ENCODE measurements around the gene SLC9A8. TPM values are rescaled to one million over a fixed set of nuclear protein-coding genes. Genes with fewer than 3 reads are reported as not detected.

Gene SLC9A8
- total and polyA plus RNA-seq, 2 of the 4 experiments (the other 2 are of a cell fraction), result 4.1 to 5.0 TPM

DNA sequence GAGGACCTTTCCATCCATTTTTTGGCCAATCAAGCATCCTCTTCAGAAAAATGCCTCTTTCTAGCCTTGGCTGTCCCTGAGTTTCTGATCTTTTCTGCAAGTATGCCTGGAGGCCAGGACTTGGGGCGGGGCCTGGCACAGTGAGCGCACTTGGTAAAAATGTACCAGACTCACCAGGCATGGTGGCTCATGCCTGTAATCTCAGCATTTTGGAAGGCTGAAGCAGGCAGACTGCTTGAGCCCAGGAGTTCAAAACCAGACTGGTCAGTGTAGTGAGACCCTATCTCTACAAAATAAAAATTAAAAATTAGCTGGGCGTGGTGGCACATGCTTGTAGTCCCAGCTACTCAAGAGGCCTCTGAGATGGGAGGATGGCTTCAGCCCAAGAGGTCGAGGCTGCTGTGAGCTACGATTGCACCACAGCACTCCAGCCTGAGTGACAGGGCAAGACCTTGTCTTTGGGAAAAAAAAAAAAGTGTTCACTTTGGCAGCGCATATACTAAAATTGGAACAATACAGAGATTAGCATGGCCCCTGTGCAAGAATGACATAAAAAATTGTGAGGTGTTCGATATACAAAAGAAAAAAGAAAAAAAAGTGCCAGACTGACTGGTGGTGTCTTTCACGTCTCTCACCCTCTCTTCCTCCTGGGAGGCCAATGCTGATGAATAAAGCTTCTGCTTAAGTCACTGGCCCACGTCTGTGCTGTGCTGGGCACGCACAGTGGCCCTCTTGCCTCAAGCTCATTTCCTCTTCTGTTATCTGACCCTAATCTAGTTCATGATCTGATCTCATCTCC, 18.1 kb upstream of the SLC9A8 start:
- 0 out of 2 replicates have a peak overlapping the region, but pooled peaks have one; percentile 3 for H2BK20ac ChIP-seq (ENCODE audit: low read depth, low read length)
- 68% methylated on average over 3 of the region's 10 CpGs; no CpG with 5 or more reads in 1 of the 2 experiments for WGBS, 2 experiments (ENCODE audit: extremely low coverage in 2 of 2, insufficient read length in 1 of 2)
- dilution Hi-C loops (cut with HindIII; ENCODE audit: low sequenced_read_pairs, unreplicated experiment) (no loop called here), in situ Hi-C loops (cut with MboI; ENCODE audit: low sequenced_read_pairs) (no loop called here), intact Hi-C loops (cut with micrococcal nuclease) (no loop called here)
- H3K9me1 ChIP-seq (ENCODE audit: insufficient read depth, low read length), result peaks cover 13% of the 10 kb centered on the region
- no peak overlapping the region for H2BK120ac ChIP-seq (ENCODE audit: low read depth, low read length)
- POLR2A ChIA-PET (ENCODE audit: unreplicated experiment), result no interaction called here
- no peak for TF ChIP-seq BHLHE40 (IDR thresholded peaks at IDR 0.05; ENCODE audit: low read depth, low read length)
- no peak for TF ChIP-seq NFE2L2 (IDR thresholded peaks at IDR 0.05; ENCODE audit: low read depth, low read length)
- TF ChIP-seq FOS (IDR thresholded peaks at IDR 0.05; ENCODE audit: low read depth, low read length), result no peak
- no peak for TF ChIP-seq RCOR1 (IDR thresholded peaks at IDR 0.05; ENCODE audit: insufficient replicate concordance, low read length)
- H4K5ac ChIP-seq (ENCODE audit: low read depth, low read length), result no peak overlapping the region
- H3K36me3 ChIP-seq (ENCODE audit: control insufficient read depth, insufficient read depth, low read length), result no peaks in the 10 kb centered on the region
- no peak overlapping the region for H2AK9ac ChIP-seq (replicated peaks; ENCODE audit: low read depth, low read length, poor library complexity)
- no peak overlapping the region for H2BK15ac ChIP-seq (ENCODE audit: low read depth, low read length)
- H3K4me2 ChIP-seq (ENCODE audit: low read depth, low read length), result no peak overlapping the region
- CTCF ChIA-PET, result no interaction called here
- H3K79me1 ChIP-seq (ENCODE audit: low read depth in 1 of 2, low read length in 2 of 2), result no peaks in the 10 kb centered on the region
- no peak overlapping the region for H3K4me3 ChIP-seq (ENCODE audit: insufficient read depth, low read depth, low read length)
- H3K27ac ChIP-seq (ENCODE audit: insufficient read depth, low read length), result no peak overlapping the region
- H3K14ac ChIP-seq (replicated peaks; ENCODE audit: low read depth, low read length), result no peak overlapping the region
- no peak overlapping the region for H4K8ac ChIP-seq (ENCODE audit: low read depth in 2 of 2, low read length in 2 of 2)
- H3K23ac ChIP-seq (ENCODE audit: low read depth, low read length), result no peak overlapping the region
- H3K9me3 ChIP-seq (ENCODE audit: control insufficient read depth, insufficient read depth, low read length), result no peaks in the 10 kb centered on the region
- no peak overlapping the region for H3K18ac ChIP-seq (ENCODE audit: low read depth, low read length)
- no peak overlapping the region for H2AK5ac ChIP-seq (ENCODE audit: low read depth, low read length)
- no TSS peak for BruUV-seq (replicated peaks)
- H3K9ac ChIP-seq (ENCODE audit: low read depth, low read length), result no peak overlapping the region
- H3K56ac ChIP-seq (ENCODE audit: extremely low read depth, insufficient read depth, low read length), result no peak overlapping the region
- no peak overlapping the region for H2BK5ac ChIP-seq (ENCODE audit: low read depth, low read length, poor library complexity, severe bottlenecking)
- H3K4me1 ChIP-seq (ENCODE audit: control insufficient read depth, insufficient read depth, low read length), result peaks cover 13% of the 10 kb centered on the region
- no peaks in the 10 kb centered on the region for H4K20me1 ChIP-seq (ENCODE audit: insufficient read depth, low read length)
- no peak for ATAC-seq (ENCODE audit: low read depth)
- H4K91ac ChIP-seq (ENCODE audit: insufficient read depth, low read depth, low read length), result no peak overlapping the region
- H3K27me3 ChIP-seq (ENCODE audit: control insufficient read depth, insufficient read depth, low read length), result peaks cover 10% of the 10 kb centered on the region
- DNase-seq, result no peak
- no peak overlapping the region for H2AFZ ChIP-seq (replicated peaks; ENCODE audit: low read length, poor library complexity)
- H3K4ac ChIP-seq (ENCODE audit: low read depth, low read length), result no peak overlapping the region
